ENCODE measurements around the gene CSTF1. TPM values are rescaled to one million over a fixed set of nuclear protein-coding genes. Genes with fewer than 3 reads are reported as not detected.

Gene CSTF1
- total and polyA plus RNA-seq, 4 donors = 11.9 to 20.2 (median 16.0) TPM

DNA sequence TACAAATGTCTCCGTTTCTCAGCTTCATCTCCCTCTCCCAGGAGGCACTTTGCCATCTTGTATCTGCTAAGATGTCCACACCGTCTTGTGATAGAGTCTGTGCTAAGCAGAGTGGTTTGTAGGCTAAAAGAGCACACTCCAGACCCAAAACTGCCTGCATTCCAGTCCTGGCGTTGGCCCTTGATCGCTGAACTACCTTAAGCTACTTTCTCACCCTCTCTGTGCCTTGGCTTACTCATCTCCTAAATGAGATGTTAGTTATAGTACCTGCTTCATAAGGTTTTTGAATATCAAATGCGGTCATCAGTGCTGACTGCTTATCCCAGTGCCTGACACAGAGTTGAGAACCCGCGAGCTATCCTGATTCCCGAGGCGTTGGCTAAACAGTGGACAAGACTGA lies 33.6 kb downstream of the CSTF1 start:
- Histone ChIP-seq H3K9ac (ENCODE audit: low read depth in 1 of 2, low read length in 2 of 2) (no peak overlapping the region), H3K27me3 (ENCODE audit: control insufficient read depth in 4 of 4, insufficient read depth in 4 of 4, low read length in 3 of 4) (no peaks in the 10 kb centered on the region), H3K36me3 (ENCODE audit: control insufficient read depth in 4 of 4, insufficient read depth in 3 of 4, low read depth in 1 of 4, low read length in 3 of 4) (no peaks in the 10 kb centered on the region), H3K4me3 (ENCODE audit: low read depth in 1 of 3, low read length in 3 of 3) (no peak overlapping the region), H3K4me1 (ENCODE audit: control insufficient read depth in 4 of 4, insufficient read depth in 4 of 4, low read length in 3 of 4) (peaks cover 0 to 3% (median 0%) of the 10 kb centered on the region in 4 donors), H3K27ac (ENCODE audit: low read depth in 1 of 2, low read length in 2 of 2) (no peak overlapping the region), H3K9me3 (ENCODE audit: control insufficient read depth in 4 of 4, low read length in 3 of 4) (no peaks in the 10 kb centered on the region)
- no peak for DNase-seq (ENCODE audit: low spot score)
- 96% methylated on average over 9 of the region's 9 CpGs for WGBS
- TF ChIP-seq FOXA2 (IDR thresholded peaks at IDR 0.05) = no peak
- no peak for TF ChIP-seq JUND (IDR thresholded peaks at IDR 0.05)
- no peak for TF ChIP-seq TAF1 (conservative IDR thresholded peaks at IDR 0.05)
- TF ChIP-seq ZBTB33 (IDR thresholded peaks at IDR 0.05) = no peak

DNA sequence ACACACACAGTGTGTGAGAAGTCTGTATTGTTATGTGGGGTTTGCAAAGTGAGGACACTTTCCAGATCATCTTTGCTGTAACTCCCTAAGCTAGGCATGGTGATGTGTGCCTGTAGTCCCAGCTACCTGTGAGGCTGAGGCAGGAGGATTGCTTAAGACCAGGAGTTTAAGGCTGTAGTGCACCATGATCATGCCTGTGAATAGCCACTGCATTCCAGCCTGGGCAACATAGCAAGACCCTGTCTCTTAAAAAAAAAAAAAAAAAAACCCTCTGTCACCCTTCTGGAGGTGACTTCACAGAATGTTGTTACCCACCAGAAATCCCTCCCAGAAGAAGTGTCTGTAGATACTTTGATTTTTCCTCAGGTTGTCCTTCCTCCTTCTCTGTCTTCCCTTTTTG lies 34.5 kb downstream of the CSTF1 start:
- TF ChIP-seq FOXA2 (IDR thresholded peaks at IDR 0.05) (no peak), HNF4G (IDR thresholded peaks at IDR 0.05) (no peak), SP1 (IDR thresholded peaks at IDR 0.05) (no peak)
- TF ChIP-seq, protein P1, sequence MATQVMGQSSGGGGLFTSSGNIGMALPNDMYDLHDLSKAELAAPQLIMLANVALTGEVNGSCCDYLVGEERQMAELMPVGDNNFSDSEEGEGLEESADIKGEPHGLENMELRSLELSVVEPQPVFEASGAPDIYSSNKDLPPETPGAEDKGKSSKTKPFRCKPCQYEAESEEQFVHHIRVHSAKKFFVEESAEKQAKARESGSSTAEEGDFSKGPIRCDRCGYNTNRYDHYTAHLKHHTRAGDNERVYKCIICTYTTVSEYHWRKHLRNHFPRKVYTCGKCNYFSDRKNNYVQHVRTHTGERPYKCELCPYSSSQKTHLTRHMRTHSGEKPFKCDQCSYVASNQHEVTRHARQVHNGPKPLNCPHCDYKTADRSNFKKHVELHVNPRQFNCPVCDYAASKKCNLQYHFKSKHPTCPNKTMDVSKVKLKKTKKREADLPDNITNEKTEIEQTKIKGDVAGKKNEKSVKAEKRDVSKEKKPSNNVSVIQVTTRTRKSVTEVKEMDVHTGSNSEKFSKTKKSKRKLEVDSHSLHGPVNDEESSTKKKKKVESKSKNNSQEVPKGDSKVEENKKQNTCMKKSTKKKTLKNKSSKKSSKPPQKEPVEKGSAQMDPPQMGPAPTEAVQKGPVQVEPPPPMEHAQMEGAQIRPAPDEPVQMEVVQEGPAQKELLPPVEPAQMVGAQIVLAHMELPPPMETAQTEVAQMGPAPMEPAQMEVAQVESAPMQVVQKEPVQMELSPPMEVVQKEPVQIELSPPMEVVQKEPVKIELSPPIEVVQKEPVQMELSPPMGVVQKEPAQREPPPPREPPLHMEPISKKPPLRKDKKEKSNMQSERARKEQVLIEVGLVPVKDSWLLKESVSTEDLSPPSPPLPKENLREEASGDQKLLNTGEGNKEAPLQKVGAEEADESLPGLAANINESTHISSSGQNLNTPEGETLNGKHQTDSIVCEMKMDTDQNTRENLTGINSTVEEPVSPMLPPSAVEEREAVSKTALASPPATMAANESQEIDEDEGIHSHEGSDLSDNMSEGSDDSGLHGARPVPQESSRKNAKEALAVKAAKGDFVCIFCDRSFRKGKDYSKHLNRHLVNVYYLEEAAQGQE (IDR thresholded peaks at IDR 0.05) = no peak
- TF ChIP-seq, protein P2, sequence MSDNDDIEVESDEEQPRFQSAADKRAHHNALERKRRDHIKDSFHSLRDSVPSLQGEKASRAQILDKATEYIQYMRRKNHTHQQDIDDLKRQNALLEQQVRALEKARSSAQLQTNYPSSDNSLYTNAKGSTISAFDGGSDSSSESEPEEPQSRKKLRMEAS (IDR thresholded peaks at IDR 0.05) = no peak
- Histone ChIP-seq H3K27ac (ENCODE audit: low read depth in 1 of 2, low read length in 2 of 2) (no peak overlapping the region), H3K4me1 (ENCODE audit: control insufficient read depth in 4 of 4, insufficient read depth in 4 of 4, low read length in 3 of 4) (peaks cover 0 to 3% (median 0%) of the 10 kb centered on the region in 4 donors), H3K4me3 (ENCODE audit: low read depth in 1 of 3, low read length in 3 of 3) (no peak overlapping the region), H3K9ac (ENCODE audit: low read depth in 1 of 2, low read length in 2 of 2) (no peak overlapping the region), H3K36me3 (ENCODE audit: control insufficient read depth in 4 of 4, insufficient read depth in 3 of 4, low read depth in 1 of 4, low read length in 3 of 4) (no peaks in the 10 kb centered on the region), H3K27me3 (ENCODE audit: control insufficient read depth in 4 of 4, insufficient read depth in 4 of 4, low read length in 3 of 4) (no peaks in the 10 kb centered on the region), H3K9me3 (ENCODE audit: control insufficient read depth in 4 of 4, low read length in 3 of 4) (no peaks in the 10 kb centered on the region)
- no peak for DNase-seq (ENCODE audit: low spot score)

- Histone ChIP-seq H3K27me3 (ENCODE audit: control insufficient read depth in 4 of 4, insufficient read depth in 4 of 4, low read length in 3 of 4) (no peaks in the 10 kb centered on the region), H3K4me3 (ENCODE audit: low read depth in 1 of 3, low read length in 3 of 3) (no peak overlapping the region), H3K27ac (ENCODE audit: low read depth in 1 of 2, low read length in 2 of 2) (no peak overlapping the region), H3K9ac (ENCODE audit: low read depth in 1 of 2, low read length in 2 of 2) (no peak overlapping the region), H3K4me1 (ENCODE audit: control insufficient read depth in 4 of 4, insufficient read depth in 4 of 4, low read length in 3 of 4) (peaks cover 0 to 2% (median 0%) of the 10 kb centered on the region in 4 donors), H3K36me3 (ENCODE audit: control insufficient read depth in 4 of 4, insufficient read depth in 3 of 4, low read depth in 1 of 4, low read length in 3 of 4) (no peaks in the 10 kb centered on the region), H3K9me3 (ENCODE audit: control insufficient read depth in 4 of 4, low read length in 3 of 4) (no peaks in the 10 kb centered on the region)
- TF ChIP-seq, protein P3, sequence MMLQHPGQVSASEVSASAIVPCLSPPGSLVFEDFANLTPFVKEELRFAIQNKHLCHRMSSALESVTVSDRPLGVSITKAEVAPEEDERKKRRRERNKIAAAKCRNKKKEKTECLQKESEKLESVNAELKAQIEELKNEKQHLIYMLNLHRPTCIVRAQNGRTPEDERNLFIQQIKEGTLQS (IDR thresholded peaks at IDR 0.05) = no peak
- TF ChIP-seq JUND (IDR thresholded peaks at IDR 0.05) = no peak
- TF ChIP-seq SP1 (IDR thresholded peaks at IDR 0.05) = no peak
- TF ChIP-seq FOXA2 (IDR thresholded peaks at IDR 0.05) = no peak
- no peak for TF ChIP-seq EGR1 (IDR thresholded peaks at IDR 0.05; ENCODE audit: low read depth in 2 of 2)
- no peak for TF ChIP-seq TAF1 (conservative IDR thresholded peaks at IDR 0.05)
- TF ChIP-seq HNF4G (IDR thresholded peaks at IDR 0.05) = no peak
- TF ChIP-seq ZBTB33 (IDR thresholded peaks at IDR 0.05) = no peak
- TF ChIP-seq, protein P1 (IDR thresholded peaks at IDR 0.05) = no peak
- TF ChIP-seq RAD21 (IDR thresholded peaks at IDR 0.05) = no peak
- no peak for TF ChIP-seq FOXA1 (IDR thresholded peaks at IDR 0.05)
- TF ChIP-seq YY1 (IDR thresholded peaks at IDR 0.05) = no peak
- TF ChIP-seq NR2F2 (IDR thresholded peaks at IDR 0.05) = no peak
- no peak for TF ChIP-seq HNF4A (conservative IDR thresholded peaks at IDR 0.05)
- WGBS = 88% methylated on average over 4 of the region's 4 CpGs
- no peak for DNase-seq (ENCODE audit: low spot score)
These were observed 35.4 kb downstream of the CSTF1 start for GRCh38 chr20:56427797-56428196.

All from liver (tissue), 9 donors.